IMR-90 (cell line): ENCODE measurements around the gene PIK3R3. TPM values are rescaled to one million over a fixed set of nuclear protein-coding genes. Genes with fewer than 3 reads are reported as not detected.

Experiments
- CTCF ChIP-seq: conservative IDR thresholded peaks from 2 replicates; pipeline ENCODE4 v1.5.1; 2012; ENCODE audit warnings: mild to moderate bottlenecking, low read depth, low read length, improper control_type of control experiment
- polyA plus RNA-seq, 3 experiments: library from polyadenylated mRNA; depleted of rRNA; stranded (reverse); fragments of >200 nt; gene quantifications; 2 replicates each; pipeline ENCODE4 v1.2.3, GENCODE V29; 2012; ENCODE audit warnings: low replicate concordance in 1 of 3
- total RNA-seq: library from RNA; depleted of rRNA; stranded (reverse); fragments of >200 nt; gene quantifications from 2 replicates; pipeline ENCODE4 v1.2.3, GENCODE V29; 2012

The PIK3R3 gene
- total and polyA plus RNA-seq, 2 of the 4 experiments (the other 2 are of a cell fraction), result 5.3 to 9.9 TPM

GRCh38 chr1:46030074-46030870 lies 102.2 kb downstream of the PIK3R3 start (continued):
- TF ChIP-seq CTCF, result no peak
